DMS153 (cell line): ENCODE data around the gene MED27.
A peak's percentile ranks its signal among the peaks of the same experiment; 100 is the strongest.
"Not testable (repeated sequence)": the region's sequence is repeated elsewhere in the genome, so short reads cannot be mapped to it uniquely, and the experiment has no call there.

Experiments
- DNase-seq: peaks from one replicate; lab custom pipeline; 2025; lab: John Stamatoyannopoulos, UW

MED27 gene

DNA sequence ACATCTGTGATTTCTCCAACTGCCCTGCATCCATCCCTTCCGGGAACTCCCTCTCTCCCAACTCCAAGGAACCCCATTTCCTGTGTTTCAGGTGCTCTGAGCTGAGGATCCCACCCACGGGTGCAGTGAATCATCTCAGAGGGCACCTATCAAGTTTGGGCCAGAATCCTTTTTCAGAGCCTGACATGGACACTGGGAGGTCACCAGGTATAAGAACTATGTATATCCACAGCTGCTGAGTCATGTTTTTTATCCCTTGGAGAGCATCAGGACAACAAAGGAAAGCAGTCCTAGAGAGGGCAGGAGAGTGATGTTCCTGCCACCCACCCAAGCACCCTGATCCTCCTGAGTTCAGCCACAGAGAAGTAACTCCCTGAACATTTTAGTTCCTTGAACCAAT lies 3.8 kb downstream of the MED27 start:
- no peak for DNase-seq

DNA sequence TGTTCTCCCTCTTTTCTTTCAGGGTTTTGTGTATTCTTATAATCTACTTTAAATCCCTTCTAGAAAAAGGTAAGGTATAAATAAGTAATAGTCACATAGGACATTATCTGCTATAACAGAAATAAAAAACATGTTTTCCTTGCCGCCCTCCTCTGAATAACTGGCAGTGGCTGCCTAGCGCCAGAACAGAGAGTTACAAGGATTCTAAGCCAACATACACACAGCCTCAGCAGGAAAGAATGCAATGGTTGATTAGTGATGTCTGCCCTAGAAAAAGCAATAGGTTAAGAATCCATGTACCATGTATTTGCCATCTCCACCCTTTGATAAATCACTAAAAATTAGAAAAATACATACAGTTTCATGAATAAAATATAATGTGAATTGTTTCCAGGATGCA lies 4.9 kb downstream of the MED27 start:
- no peak for DNase-seq

DNA sequence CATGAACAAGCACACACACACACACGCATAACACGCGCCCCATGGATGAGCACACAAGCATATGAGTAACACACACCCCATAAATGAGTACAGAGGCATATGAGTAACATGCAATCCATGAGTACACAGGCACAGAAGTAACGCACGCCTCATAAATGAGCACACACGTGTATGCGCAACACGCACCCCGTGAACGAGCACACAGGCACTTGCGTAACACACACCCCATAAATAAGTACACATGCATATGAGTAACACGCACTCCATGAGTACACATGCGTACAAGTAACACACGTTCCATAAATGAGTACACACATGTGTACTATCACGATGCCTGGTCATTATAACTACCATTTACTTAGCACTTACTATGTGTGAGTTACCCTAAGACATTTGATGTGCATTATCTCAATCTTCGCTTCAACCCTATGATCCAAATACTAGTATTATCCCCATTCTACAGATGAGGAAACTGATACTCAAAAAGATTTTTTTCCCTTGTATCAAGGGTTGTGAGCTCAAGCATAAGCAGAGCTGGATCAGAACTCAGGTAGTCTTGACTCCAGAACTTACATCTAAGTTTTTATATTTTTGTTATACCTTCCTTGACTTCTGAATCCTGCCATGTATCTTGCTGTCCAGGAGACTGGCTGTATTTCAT lies 7.7 kb downstream of the MED27 start:
- DNase-seq: no peak

DNA sequence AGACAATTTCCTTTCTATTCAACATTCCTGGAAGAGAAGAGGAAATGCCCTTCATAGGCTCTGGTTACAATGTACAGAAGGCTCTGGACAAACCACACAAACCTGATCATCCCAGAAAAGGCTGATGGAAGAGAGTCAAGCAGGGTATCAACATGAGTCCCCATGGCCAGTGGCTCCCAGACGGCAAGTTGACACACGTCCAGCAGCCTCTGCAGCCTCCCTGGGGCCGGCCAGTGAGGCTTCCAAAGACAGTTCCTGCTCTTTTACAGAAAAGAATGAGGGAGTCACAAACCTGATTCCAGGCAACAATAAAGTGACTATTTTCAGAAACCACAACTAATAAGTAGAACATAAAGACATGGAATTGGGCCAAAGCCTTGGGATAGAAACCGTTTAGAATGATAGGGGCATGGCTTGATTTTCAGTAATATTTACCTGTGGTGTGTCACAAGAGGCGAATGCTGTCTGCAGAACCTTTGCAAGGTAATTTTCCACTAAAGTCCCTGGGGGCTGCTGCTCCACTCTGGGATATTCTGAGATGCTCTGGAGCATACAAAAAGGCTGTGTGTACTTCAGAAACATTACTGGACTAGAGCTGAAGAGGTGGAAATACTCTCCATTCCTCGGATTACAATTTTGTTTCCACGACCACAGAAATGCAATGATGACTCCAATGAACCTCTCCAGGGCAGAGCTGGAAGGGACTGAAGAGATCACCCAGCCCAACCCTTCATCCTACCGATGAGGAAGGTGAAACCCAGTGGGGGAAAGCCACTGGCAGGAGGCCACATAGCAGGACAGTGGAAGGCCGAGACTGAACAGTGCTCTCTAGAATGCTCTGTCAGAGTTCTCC lies 10.4 kb downstream of the MED27 start:
- peak; percentile 71 for DNase-seq

DNA sequence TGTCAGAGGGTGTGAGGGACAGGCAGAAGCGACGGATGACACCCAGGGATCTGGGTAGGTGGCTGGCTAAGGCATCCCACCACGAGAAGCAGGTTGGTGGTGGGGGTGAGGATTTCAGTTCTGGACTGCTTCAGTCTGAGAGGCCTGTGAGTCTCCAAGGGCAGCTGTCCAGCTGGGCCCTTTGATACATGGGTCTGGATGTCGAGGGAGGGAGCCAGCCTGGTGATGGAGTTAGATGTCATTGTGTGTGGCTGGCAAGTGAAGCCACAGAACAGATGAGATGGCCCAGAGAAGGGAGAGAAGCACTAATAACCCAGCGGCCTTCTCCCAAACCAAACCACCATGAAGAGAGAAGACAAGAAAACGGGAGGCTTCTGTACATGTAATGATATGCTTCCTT lies 11.1 kb downstream of the MED27 start:
- no peak for DNase-seq

DNA sequence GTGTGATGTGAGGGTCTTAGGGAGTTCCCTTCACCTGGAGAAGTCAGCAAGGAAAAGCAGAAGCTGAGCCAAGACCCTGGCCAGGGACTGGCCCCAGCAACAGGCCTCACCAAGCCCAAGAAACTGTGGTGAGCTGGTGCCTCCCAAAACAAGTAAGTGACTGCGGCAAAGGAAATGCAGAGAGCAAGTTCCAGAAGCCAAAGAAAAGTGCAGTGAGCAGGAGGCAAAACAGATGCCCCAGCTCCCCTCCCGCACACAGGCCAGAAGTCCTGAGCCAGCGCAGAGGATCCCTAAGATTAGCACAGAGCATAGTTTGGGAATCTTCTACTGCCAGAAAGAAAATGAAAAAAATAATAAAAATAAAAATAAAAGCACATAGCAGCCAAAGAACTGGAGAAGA lies 13.2 kb downstream of the MED27 start:
- DNase-seq: no peak

DNA sequence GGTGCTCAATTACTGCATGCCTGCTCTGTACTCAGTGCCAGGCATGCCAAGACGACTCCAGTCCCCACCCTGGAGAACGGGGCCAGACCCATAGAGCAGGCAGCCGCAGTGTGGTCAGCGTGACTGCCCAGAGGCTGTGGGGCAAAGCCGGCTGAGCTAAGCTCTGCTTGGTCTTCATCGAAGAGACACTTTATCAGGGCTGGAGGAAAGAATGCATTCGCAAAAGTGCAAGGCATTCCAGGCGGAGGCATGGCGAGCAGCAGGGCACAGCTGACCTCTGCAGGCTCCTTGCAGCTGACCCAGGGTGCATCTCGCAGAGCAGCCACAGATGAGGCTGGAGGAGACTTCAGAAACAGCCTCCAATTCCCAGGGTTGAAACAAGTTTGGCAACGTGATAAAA lies 13.6 kb downstream of the MED27 start:
- DNase-seq: no peak

DNA sequence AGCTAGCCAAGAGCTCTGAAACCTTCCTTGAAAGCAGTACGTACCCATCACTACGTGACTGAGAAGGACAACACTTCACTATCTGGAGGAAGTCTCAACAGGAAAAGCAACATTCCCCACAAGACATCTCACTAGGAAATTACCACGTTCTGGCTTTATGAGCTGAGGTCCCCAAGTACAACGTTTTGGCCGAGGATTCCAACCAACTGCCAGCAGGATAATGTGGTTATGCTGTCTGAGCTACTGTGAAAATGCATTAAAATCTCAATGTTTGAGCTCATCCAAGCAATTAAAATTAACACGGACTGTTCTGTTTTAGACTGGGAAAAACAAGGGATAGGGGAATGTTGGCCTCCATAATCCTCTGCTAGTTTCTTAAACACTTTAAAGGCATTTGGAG lies 16.4 kb downstream of the MED27 start:
- DNase-seq: no peak

DNA sequence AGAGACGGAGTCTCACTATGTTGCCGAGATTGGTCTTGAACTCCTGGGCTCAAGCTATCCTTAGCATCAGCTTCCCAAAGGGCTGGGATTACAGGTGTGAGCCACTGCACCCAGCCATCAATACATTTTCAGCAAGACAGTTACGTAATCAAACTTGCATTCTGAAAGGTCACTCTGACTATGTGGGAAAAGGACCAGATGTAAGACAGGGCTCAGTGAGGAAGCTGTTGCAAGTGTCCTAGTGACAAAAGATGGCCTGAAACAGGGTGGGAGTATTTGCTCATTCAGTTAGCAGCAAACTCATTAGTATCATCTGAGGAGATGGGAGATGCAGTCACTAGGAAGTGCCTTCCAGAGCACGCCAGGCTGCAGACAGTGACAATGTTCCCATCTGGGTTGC lies 16.9 kb downstream of the MED27 start:
- DNase-seq: no peak

DNA sequence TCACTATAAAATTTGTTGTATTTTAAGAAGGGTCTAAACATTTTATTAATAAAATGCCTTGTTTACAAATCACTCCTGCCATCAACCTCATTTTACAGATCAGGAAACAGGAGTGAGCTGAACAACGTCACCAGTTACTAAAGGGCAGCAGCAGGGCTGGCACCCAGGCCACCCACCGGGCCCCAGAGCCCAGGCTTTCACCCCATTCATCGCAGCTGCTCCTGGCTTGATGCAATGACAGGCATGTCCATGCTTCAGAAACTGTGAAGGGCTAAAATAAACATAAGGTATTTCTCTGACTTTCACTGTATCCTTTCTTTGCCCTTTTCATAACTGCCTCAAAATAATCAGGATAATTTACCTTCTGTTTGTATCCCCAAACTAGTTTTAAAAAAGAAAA lies 18.1 kb downstream of the MED27 start:
- DNase-seq: no peak

DNA sequence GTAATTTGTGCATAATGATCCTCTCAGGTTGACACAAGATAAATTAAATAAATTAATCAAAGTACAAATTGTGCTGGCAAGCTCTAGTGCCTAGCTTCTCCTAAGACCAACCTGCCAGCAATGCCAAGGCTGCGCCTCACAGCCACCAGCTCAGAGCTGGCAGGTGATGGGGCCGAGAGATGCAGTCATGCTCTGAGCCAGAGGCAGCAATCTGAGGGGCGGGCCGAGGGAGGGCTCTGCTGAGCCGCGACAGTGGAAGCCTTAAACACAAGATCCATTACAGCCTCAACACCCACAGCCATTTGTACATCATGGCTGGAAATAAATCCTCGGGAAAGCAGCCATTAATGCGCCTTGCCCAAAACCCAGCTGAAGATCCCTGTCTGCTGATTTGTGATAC lies 20.3 kb downstream of the MED27 start:
- DNase-seq: no peak

DNA sequence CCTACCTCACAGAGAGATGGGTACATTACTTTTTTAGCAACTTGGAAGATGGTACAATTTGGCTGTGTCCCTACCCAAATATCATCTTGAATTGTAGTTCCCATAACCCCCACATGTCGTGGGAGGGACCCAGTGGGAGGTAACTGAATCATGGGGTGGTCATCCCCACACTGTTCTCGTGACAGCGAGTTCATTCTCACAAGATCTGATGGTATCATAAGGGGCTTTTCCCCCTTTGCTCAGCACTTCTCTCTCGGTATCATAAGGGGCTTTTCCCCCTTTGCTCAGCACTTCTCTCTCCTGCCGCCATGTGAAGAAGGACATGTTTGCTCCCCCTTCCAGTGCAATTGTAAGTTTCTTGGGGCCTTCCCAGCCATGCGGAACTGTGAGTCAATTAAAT lies 21.4 kb downstream of the MED27 start:
- DNase-seq: not testable (repeated sequence)

DNA sequence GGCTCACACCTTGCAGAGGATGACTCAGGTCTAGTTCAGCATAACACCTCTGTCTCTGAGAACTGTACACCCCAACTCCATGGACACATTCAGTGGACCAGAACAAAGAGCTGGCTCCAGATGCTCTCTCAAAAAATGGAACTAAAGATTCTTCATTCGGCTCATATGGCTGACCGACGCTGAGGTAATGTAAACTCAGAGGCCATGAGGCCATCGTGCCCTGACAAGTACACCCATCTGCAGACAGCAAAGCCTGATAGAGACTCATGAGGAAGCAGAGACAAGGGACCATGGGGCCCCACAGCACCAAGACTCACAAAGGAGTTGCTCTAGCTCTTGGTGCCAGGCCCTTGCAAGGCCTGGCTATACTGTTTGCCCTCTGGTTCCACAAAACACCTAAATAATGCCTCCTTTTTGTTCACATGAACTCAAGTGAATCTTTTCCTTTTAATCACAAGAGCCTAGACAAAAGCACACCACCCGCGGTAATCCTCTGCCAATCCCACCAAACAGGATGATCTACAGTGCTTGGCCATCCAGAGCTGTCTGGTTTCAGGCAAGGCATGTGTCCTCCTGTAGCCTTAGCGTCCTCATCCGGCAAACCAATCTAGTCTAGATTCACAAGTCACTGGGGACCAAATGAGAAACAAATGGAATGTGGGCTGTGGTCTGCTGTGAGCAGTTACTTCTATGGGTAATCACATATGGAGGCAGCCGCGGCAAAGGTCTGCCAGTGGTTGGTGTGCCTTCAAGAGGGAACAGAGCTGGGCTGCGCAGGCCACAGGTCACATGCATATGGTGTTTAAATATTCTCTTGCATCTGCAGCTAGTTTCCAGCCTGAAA lies 22.7 kb downstream of the MED27 start:
- DNase-seq: no peak

DNA sequence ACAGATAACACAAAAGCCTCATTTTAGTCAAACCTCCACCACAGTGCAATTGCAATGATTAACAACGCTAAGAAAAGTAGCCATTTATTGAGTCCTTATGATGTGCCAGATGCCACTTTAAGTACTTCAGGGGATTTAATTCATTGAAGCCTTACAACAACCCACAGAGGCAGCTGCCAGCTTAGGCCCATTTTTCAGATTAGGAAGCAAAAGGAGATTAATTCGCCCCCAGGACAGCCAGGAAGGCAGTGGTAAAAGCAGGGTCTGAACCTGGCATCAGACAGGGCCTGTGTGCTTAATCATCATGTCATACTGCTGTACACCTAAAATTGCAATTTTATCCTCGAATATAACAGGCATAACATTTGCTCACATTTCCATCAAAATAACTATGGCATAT lies 23.9 kb downstream of the MED27 start:
- no peak for DNase-seq

DNA sequence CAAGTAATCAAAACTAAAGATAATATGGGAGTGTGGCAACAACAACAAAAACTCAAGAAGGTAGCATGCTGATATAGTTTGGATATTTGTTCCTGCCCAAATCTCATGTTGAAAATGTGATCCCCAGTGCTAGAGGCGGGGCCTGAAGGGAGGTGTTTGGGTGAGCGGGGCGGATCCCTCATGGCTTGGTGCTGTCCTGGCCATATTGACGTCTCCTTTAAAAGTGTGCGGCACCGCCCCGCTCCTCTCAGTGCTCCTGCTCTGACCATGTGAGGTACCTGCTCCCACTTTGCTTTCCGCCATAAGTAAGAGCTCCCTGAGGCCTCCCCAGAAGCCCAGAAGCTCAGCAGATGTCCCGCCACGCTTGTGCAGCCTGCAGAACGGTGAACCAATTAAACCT lies 25.6 kb downstream of the MED27 start:
- no peak for DNase-seq

DNA sequence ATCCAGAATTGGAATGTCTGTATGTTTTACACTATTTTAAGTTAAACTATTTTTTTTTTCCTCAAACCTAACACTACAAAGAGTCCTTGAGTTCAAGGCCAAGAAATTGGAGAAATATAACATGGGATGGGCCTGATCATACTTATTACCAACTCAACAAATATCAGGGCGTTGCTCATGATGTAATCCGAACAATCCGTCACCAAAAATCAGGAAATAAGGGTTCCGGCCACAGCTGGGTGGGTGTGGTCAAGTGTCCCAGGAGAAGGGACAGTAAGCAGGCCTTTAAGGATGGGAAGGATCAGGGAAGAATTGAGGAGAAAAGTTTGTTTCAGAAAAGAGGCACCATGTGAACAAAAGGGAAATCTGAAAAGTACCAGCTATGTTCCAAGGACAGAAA lies 29.8 kb downstream of the MED27 start:
- no peak for DNase-seq

DNA sequence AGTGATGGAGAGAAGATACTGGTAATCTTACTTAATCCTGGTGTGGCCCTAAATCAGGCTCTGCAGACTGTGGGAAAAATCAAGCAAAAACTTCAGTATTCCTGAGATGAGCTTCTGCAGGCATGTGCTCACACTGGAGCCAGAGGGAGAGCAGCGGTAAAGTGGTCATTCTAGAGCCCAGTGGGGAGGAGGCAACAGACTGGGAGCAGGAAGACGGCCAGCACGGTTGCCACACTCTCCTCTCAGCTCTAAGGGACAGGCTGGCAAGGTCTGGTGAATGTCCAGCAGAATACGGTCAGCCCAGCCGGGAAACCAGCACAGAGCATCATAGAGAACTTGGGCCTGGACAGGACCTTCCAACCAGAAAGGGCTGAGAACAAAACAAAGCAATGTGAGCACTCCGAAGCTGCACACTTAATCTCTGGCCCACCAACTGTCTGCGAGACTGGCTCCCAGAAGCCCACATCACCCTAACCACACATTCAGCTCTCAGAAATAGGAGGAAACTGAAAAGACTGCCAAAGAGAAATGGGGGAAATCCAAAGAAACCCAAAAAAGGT lies 30.3 kb downstream of the MED27 start:
- DNase-seq: no peak

DNA sequence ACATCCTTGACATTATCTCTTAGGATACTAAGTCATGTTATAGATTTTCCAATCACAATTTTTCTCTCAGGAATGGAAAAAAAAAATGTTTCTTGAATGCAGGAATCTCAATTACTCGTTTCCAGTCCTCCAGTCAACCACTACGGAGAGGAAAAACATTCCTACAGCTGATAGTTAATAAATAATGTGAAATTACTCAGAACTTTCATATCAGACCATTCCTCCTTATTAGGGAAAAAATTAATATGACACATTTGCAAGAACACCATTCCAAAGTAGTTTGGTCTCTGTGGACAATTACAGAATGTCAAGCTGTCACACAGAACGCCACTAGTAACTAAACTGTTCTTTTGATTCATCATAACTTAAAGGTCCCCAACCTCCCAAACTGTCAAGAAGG lies 31.5 kb downstream of the MED27 start:
- DNase-seq: no peak

DNA sequence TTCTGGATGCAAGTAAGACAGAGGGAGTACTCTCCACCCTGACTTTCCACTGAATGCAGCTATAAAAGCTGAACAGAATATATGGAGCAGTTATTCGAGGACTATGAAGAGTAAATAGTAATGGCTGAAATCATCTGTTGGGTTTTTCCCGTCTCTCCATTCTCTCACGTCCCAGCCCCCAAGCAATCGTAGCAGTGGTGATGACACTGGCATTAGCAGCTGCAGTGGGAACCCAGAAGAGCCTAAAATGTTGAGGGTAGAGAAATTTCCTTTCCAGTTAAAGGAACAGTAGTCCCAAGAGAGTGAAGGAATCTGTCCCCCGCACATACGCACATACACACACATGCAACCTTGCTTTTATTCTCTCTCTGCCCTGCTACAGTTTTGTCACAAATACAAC lies 33.2 kb downstream of the MED27 start:
- DNase-seq: no peak

DNA sequence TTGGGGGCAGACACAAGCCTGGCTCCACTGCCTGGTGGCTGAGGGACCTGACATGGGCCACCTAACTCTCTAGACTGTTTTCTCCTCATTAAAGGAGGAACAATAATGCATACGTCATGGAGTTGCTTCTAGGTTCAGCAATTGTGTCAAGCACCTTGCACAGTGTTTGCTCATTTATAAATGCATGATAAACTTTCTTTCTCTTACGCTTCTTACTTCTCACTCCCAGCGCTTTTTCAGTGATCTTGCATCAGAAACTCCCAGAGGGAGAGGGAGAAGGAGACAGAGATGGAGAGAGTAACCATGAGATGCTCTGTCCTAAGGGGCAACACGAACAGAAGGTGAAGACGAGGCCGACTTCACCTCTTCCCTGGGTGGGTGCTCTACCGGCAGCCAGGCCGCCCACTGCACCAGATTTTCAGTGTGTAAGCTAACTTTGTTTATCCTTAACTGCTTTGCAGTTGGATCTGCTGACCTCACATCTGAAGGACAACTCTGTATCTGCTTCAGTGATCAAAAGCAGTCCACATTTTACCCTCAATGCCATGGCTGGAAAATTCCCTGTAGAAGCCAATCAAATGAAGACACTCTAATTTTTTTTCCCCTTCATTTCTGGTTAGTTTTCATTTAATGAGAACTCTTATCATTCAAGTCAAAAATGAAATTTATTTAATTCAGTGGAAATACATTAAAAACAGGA lies 35.3 kb downstream of the MED27 start:
- no peak for DNase-seq

DNA sequence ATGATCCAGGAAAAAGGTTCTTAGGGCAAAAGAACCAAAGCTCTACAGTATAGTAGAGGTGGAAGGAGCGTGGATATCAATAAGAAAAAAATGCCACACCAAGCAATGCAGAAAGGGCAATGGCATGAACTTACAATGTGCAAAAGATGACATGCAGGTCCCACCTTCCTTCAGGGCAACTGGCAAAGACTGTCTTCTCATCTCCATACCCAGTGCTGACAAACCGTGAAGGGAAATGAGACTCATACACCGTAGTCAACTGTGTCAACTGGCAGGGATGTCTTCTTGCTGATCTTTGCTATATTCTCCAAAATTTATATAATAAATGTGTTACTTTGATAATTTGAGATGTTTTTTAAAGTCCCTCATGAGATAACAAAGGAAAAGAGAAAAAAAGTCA lies 36.0 kb downstream of the MED27 start:
- no peak for DNase-seq

DNA sequence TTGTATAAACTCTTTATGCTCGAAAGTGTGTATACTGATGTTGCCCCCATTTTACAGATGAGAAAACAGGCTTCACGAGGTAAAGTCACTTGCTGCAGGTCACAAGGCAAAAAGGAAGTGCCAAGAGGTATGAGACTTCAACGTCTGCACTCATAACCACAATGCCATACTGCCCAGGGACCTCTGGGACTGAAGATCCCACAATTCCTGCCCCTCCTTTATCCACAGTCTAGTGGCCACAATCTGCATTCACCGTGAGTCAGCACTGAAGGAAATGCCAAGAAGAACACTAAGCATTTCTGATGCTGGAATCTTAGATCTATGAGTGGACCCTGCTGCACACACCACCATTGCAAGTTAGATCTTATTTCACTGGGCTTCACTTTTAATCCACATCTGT lies 37.3 kb downstream of the MED27 start:
- no peak for DNase-seq
